Body of pancreas (tissue), 4 donors: ENCODE results near the gene BDKRB2. TPM values are rescaled to one million over a fixed set of nuclear protein-coding genes. Genes with fewer than 3 reads are reported as not detected.

Experiments
- ATAC-seq: fragments of 150-250 bp; one replicate; pipeline ENCODE4 v1.9.1; 2016
- DNase-seq, 4 donors: peaks; one replicate each; pipeline ENCODE4 v3.0.0-alpha.2; 2019
- H3K27ac ChIP-seq, 4 donors: fragments of 200-600 bp; sonication (generic); 1 replicate in 3 of 4; 2 replicates in 1 of 4; pipeline versions ENCODE4 v1.5.1 to v1.6.1; 2016 to 2019; ENCODE audit warnings: mild to moderate bottlenecking in 1 of 4, mixed read lengths in 1 of 4, moderate library complexity in 1 of 4
- H3K27me3 ChIP-seq, 2 donors: fragments of 200-600 bp; sonication (generic); one replicate each; pipeline ENCODE4 v1.6.0; 2016; ENCODE audit warnings: mild to moderate bottlenecking in 1 of 2
- H3K36me3 ChIP-seq, 2 donors: fragments of 200-600 bp; sonication (generic); replicated peaks in 1 of 2; 2 replicates each; pipeline ENCODE4 v1.5.1; 2016; ENCODE audit warnings: low read depth in 2 of 2; ENCODE audit not compliant: insufficient read depth in 1 of 2
- H3K4me1 ChIP-seq: fragments of 200-600 bp; sonication (generic); one replicate; pipeline ENCODE4 v1.6.0; 2016
- H3K4me3 ChIP-seq, 2 donors: fragments of 200-600 bp; sonication (generic); 1 replicate in 1 of 2; 2 replicates in 1 of 2; pipeline ENCODE4 v1.5.1; 2016 to 2019
- H3K9me3 ChIP-seq, 3 donors: fragments of 200-600 bp; sonication (generic); 1 replicate in 2 of 3; 2 replicates in 1 of 3; pipeline ENCODE4 v1.5.1; 2016
- POLR2A ChIP-seq, 3 donors: fragments of 450-650 bp; IDR thresholded peaks; one replicate each; pipeline ENCODE4 v1.6.1; 2016; ENCODE audit warnings: antibody characterized with exemption in 3 of 3, mild to moderate bottlenecking in 2 of 3
- WGBS, 2 donors: methylation state at CpG; one replicate each; pipeline ENCODE4 v1.1.5; 2017; 5-methylcytosine and 5-hydroxymethylcytosine counted together
- intact Hi-C: fragments of 100-400 bp; cut with DNase I; formaldehyde crosslinking; loops from one replicate; pipeline ENCODE4 v1.15.1; 2023
- total RNA-seq, 2 donors: library from RNA; depleted of rRNA; stranded (reverse); fragments of >200 nt; gene quantifications; one replicate each; pipeline ENCODE4 v1.1.0, GENCODE V29; 2016
- TF ChIP-seq, protein P1 (sequence below), 7 experiments: fragments of 450-650 bp in 4 of 7; fragments of 200-600 bp in 3 of 7; sonication (generic) in 3 of 7; IDR thresholded peaks; one replicate each; pipeline ENCODE4 v1.5.1; 2016 to 2019; ENCODE audit warnings: antibody characterized with exemption in 7 of 7

The BDKRB2 gene
- total RNA-seq, 2 donors from 2014 or later, result 9.6 to 11.4 TPM

DNA sequence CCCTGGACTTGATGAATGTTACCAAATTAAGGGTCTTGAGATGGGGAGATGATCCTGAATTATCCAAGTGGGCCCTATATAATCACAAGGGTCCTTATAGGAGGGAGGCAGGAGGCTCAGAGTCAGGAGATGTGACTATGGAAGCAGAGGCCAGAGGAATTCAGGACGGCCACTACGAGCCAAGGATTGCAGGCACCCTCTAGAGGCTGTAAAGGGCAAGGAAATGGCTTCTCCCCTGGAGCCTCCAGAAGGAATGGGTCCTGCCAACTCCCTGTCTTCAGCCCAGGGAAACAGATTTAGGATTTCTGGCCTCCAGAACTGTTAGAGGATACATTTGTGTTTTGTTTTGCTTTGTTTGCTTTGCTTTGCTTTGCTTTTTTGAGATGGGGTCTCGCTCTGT, 60.2 kb downstream of the BDKRB2 start:
- no peak for TF ChIP-seq POLR2A (IDR thresholded peaks at IDR 0.05)
- TF ChIP-seq, protein P1, sequence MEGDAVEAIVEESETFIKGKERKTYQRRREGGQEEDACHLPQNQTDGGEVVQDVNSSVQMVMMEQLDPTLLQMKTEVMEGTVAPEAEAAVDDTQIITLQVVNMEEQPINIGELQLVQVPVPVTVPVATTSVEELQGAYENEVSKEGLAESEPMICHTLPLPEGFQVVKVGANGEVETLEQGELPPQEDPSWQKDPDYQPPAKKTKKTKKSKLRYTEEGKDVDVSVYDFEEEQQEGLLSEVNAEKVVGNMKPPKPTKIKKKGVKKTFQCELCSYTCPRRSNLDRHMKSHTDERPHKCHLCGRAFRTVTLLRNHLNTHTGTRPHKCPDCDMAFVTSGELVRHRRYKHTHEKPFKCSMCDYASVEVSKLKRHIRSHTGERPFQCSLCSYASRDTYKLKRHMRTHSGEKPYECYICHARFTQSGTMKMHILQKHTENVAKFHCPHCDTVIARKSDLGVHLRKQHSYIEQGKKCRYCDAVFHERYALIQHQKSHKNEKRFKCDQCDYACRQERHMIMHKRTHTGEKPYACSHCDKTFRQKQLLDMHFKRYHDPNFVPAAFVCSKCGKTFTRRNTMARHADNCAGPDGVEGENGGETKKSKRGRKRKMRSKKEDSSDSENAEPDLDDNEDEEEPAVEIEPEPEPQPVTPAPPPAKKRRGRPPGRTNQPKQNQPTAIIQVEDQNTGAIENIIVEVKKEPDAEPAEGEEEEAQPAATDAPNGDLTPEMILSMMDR (IDR thresholded peaks at IDR 0.05), result peak in 4 of 7 experiments; percentile 21 to 33 (median 26)
- WGBS, 2 donors, result 62 to 80% methylated on average over 3 of the region's 3 CpGs
- peak in 1 of 4 donors; percentile 46 for DNase-seq
- Histone ChIP-seq H3K9me3 (no peaks in the 10 kb centered on the region), H3K27ac (peak overlapping the region; percentile 34 to 93 (median 86)), H3K4me1 (peaks cover 80% of the 10 kb centered on the region), H3K4me3 (no peak overlapping the region), H3K36me3 (no peaks in the 10 kb centered on the region), H3K27me3 (no peaks in the 10 kb centered on the region)
- ATAC-seq, result no peak
- intact Hi-C loops, result no loop called here

DNA sequence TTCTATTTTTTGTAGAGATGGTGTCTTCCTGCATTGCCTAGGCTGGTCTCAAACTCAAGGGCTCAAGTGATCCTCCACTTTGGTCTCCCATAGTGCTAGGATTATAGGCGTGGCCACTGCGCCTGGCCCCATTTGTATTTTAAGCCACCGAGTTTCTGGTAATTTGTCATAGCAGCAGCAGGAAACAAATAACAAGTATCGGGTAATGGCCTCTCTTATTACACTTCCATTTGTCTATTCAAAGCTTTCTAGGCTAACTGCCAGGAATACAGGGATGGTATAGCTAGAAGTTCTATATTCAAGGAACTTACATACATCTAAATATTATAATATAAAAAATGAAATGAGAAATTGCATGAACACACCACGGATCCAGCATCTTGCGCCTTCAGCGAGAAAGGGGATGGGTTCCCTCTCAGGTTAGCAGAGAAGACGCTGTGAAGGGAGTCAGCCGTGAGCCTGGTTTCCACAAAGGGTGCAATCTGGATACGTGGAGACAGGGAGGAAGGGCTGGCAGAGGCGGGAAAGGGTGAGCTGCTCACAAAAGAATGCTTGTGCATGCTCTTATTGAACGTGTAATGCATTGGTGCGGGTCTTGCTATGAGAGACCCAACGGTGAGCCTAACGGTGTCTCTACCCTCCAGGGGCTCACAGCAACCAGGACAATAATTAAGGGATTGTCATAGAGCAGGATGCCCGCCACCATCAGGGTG, 60.9 kb downstream of the BDKRB2 start:
- DNase-seq (peak in 1 of 4 donors; percentile 38), ATAC-seq (no peak)
- no peak overlapping the region for H3K4me3 ChIP-seq
- H3K36me3 ChIP-seq, result no peaks in the 10 kb centered on the region
- H3K27ac ChIP-seq, result peak overlapping the region; percentile 77 to 93 (median 86)
- TF ChIP-seq POLR2A (IDR thresholded peaks at IDR 0.05), result no peak
- TF ChIP-seq, protein P1 (IDR thresholded peaks at IDR 0.05), result no peak
- H3K27me3 ChIP-seq, result no peaks in the 10 kb centered on the region
- 58 to 73% methylated on average over 15 to 16 of the region's 16 CpGs for WGBS, 2 donors
- H3K9me3 ChIP-seq, result no peaks in the 10 kb centered on the region
- peaks cover 81% of the 10 kb centered on the region for H3K4me1 ChIP-seq
- intact Hi-C loops, result no loop called here

DNA sequence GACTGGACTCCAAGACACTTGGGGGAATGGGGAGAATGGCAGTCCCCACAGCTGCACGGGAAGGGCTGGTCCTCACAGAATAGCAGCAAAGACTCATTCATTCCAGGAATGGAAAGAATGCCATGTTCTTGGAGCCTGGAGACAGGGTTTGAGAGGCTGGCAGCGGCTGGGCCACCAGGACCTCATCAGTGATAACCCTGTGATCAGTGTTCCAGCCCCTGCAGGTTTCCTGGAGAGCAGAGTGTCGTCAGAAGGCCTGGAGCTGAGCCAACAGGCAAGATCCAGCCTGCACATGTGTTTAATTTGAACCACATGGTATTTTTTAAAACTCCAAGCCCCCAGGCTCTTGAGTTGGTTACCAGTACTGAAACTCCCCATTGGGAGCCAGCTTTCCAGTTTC, 62.7 kb downstream of the BDKRB2 start:
- ATAC-seq (peak; percentile 31), DNase-seq (peak; percentile 67 to 71 (median 70))
- no peak overlapping the region for H3K4me3 ChIP-seq
- intact Hi-C loops, result no loop called here
- H3K9me3 ChIP-seq, result no peaks in the 10 kb centered on the region
- H3K36me3 ChIP-seq, result no peaks in the 10 kb centered on the region
- H3K27me3 ChIP-seq, result no peaks in the 10 kb centered on the region
- TF ChIP-seq, protein P1 (IDR thresholded peaks at IDR 0.05), result no peak
- TF ChIP-seq POLR2A (IDR thresholded peaks at IDR 0.05), result peak in 2 of 3 donors; percentile 51 to 60
- peak overlapping the region; percentile 77 to 93 (median 86) for H3K27ac ChIP-seq
- 7 to 30% methylated on average over 3 of the region's 3 CpGs for WGBS, 2 donors
- H3K4me1 ChIP-seq, result peaks cover 63% of the 10 kb centered on the region

DNA sequence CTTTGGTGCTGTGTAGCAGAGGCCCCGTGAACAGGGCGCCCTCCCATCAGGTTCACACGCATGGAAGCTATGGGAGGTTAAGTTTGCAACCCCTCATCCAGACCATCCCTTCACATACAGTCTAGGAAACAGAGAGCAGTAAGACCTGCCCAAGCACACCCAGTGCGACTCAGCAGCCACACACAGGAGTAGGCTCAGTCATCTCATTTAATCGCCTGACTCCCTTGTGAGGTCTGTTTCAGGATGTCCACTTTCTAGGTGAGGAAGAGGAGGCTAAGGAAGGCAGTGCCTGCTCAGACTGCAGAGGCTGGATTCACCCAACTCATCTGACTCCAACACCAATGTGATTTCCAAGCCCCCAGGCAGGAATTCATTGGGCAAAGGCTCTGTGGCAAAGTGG, 63.3 kb downstream of the BDKRB2 start:
- 39 to 61% methylated on average over 4 to 5 of the region's 5 CpGs for WGBS, 2 donors
- H3K4me3 ChIP-seq, result no peak overlapping the region
- H3K27ac ChIP-seq, result peak overlapping the region; percentile 77 to 93 (median 86)
- DNase-seq (no peak), ATAC-seq (no peak)
- intact Hi-C loops, result no loop called here
- TF ChIP-seq, protein P1 (IDR thresholded peaks at IDR 0.05), result no peak
- TF ChIP-seq POLR2A (IDR thresholded peaks at IDR 0.05), result no peak
- H3K36me3 ChIP-seq, result no peaks in the 10 kb centered on the region
- H3K27me3 ChIP-seq, result no peaks in the 10 kb centered on the region
- peaks cover 63% of the 10 kb centered on the region for H3K4me1 ChIP-seq
- no peaks in the 10 kb centered on the region for H3K9me3 ChIP-seq
